ENCODE data around the gene LRP1B. TPM values are rescaled to one million over a fixed set of nuclear protein-coding genes. Genes with fewer than 3 reads are reported as not detected.

The LRP1B gene
- total and polyA plus RNA-seq, 2 of the 8 experiments (the other 6 are each of a cell fraction or from before 2014, with no cell fraction given): 0.03 TPM; not detected in 1

- no peak for FAIRE-seq
- H3K36me3 ChIP-seq (ENCODE audit: control insufficient read depth in 2 of 4, insufficient read depth in 4 of 4, low read length in 3 of 4): no peaks in the 10 kb centered on the region
- H2BK20ac ChIP-seq (ENCODE audit: low read length): no peak overlapping the region
- H3K4ac ChIP-seq (replicated peaks; ENCODE audit: insufficient read length, low read depth, low read length): no peak overlapping the region
- no peak overlapping the region for H2AK5ac ChIP-seq (ENCODE audit: low read depth, low read length)
- H3K79me2 ChIP-seq (ENCODE audit: control insufficient read depth in 1 of 2, insufficient read depth in 2 of 2, low read length in 2 of 2): no peaks in the 10 kb centered on the region
- no peak overlapping the region for H2BK15ac ChIP-seq (ENCODE audit: low read length)
- POLR2A ChIA-PET (ENCODE audit: partially characterized antibody): no interaction called here
- H2BK120ac ChIP-seq (replicated peaks; ENCODE audit: low read depth, low read length): no peak overlapping the region
- no peaks in the 10 kb centered on the region for H3K4me1 ChIP-seq (replicated peaks in 1 of 4; ENCODE audit: control insufficient read depth in 3 of 4, insufficient read depth in 4 of 4, low read length in 3 of 4)
- no peak overlapping the region for H3K4me2 ChIP-seq (ENCODE audit: insufficient read depth in 1 of 2, low read depth in 2 of 2, low read length in 2 of 2)
- CTCF ChIA-PET (ENCODE audit: partially characterized antibody): no interaction called here
- H4K8ac ChIP-seq (ENCODE audit: extremely low read depth, insufficient read depth, low read length): no peak overlapping the region
- H2BK12ac ChIP-seq (ENCODE audit: low read depth, low read length): no peak overlapping the region
- H3K23me2 ChIP-seq (ENCODE audit: low read depth, low read length): no peaks in the 10 kb centered on the region
- H3K56ac ChIP-seq (replicated peaks; ENCODE audit: insufficient read length, low read depth, low read length): no peak overlapping the region
- H3K27me3 ChIP-seq (replicated peaks in 1 of 4; ENCODE audit: control insufficient read depth in 3 of 4, extremely low read depth in 1 of 4, insufficient read depth in 3 of 4, low read length in 3 of 4): no peaks in the 10 kb centered on the region
- no peak overlapping the region for H3K18ac ChIP-seq (ENCODE audit: extremely low read depth, low read length)
- H4K91ac ChIP-seq (replicated peaks; ENCODE audit: insufficient read length, low read length): no peak overlapping the region
- H3K79me1 ChIP-seq (ENCODE audit: low read depth, low read length): no peaks in the 10 kb centered on the region
- no peak overlapping the region for H3K9ac ChIP-seq (replicated peaks in 1 of 4; ENCODE audit: extremely low read depth in 1 of 4, low read depth in 3 of 4, low read length in 3 of 4)
- H3K4me3 ChIP-seq (ENCODE audit: extremely low read depth in 1 of 4, insufficient read depth in 2 of 4, low read depth in 3 of 4, low read length in 4 of 4): no peak overlapping the region
- H4K20me1 ChIP-seq (replicated peaks in 1 of 2; ENCODE audit: control insufficient read depth in 1 of 2, insufficient read depth in 2 of 2, low read length in 2 of 2): no peaks in the 10 kb centered on the region
- no peak for DNase-seq (ENCODE audit: low read depth in 1 of 2, low spot score in 2 of 2)
- no peaks in the 10 kb centered on the region for H3K9me3 ChIP-seq (ENCODE audit: insufficient read depth in 2 of 2, low read depth in 1 of 2, low read length in 1 of 2)
- TF ChIP-seq JUND (IDR thresholded peaks at IDR 0.05; ENCODE audit: low read length): no peak
- TF ChIP-seq GABPA (IDR thresholded peaks at IDR 0.05; ENCODE audit: borderline replicate concordance, insufficient read depth, low read length): no peak
- TF ChIP-seq ASH2L (IDR thresholded peaks at IDR 0.05; ENCODE audit: low read length): no peak
- TF ChIP-seq KDM5A (IDR thresholded peaks at IDR 0.05; ENCODE audit: low read length): no peak
- no peak for TF ChIP-seq TAF7 (optimal IDR thresholded peaks at IDR 0.05; ENCODE audit: borderline replicate concordance, low read depth, low read length)
- TF ChIP-seq FOSL1 (IDR thresholded peaks at IDR 0.05; ENCODE audit: insufficient read depth, low read depth, low read length): no peak
- no peak for TF ChIP-seq CBX8 (IDR thresholded peaks at IDR 0.05; ENCODE audit: borderline replicate concordance, low read depth, low read length)
- H4K5ac ChIP-seq (ENCODE audit: insufficient read length, low read depth, low read length): no peak overlapping the region
- no peak overlapping the region for H3K27ac ChIP-seq (ENCODE audit: low read depth, low read length)
- 80% methylated on average over 1 of the region's 1 CpG; no CpG with 5 or more reads in 1 of the 2 experiments for WGBS, 2 experiments (ENCODE audit: extremely low coverage in 1 of 2, insufficient coverage in 1 of 2, insufficient read length in 1 of 2, insufficient replicate concordance in 2 of 2, low coverage in 1 of 2, low lambda C conversion rate in 2 of 2, missing lambda C conversion rate in 1 of 2)
- H3K23ac ChIP-seq (ENCODE audit: insufficient read length): no peak overlapping the region
- H2AFZ ChIP-seq (ENCODE audit: low read length): no peak overlapping the region; the same call in 1 of the 2 replicates
- no peak overlapping the region for H2BK5ac ChIP-seq (ENCODE audit: low read depth, low read length)
- no peak overlapping the region for H3K14ac ChIP-seq (ENCODE audit: insufficient read length)
Measured at GRCh38 chr2:141522702-141523101, 608.1 kb downstream of the LRP1B start.

Data from H1 (cell line).